MG63 (cell line): ENCODE data around the gene MXRA7. TPM values are rescaled to one million over a fixed set of nuclear protein-coding genes. Genes with fewer than 3 reads are reported as not detected.

Source experiments
- DNase-seq: peaks from one replicate; pipeline ENCODE4 v3.0.0-alpha.2; 2020
- H3K27me3 ChIP-seq: fragments of 250-450 bp; sonication (Bioruptor Pico); 2 replicates; pipeline ENCODE4 v1.5.1; 2020; ENCODE audit warnings: mild to moderate bottlenecking, moderate library complexity
- H3K36me3 ChIP-seq: fragments of 250-450 bp; sonication (Bioruptor Pico); 2 replicates; pipeline ENCODE4 v1.5.1; 2020; ENCODE audit warnings: mild to moderate bottlenecking, moderate library complexity
- H3K4me3 ChIP-seq: fragments of 250-450 bp; sonication (Bioruptor Pico); 2 replicates; pipeline ENCODE4 v1.5.1; 2020; ENCODE audit warnings: mild to moderate bottlenecking, moderate library complexity
- H3K9me3 ChIP-seq: fragments of 250-450 bp; sonication (Bioruptor Pico); 2 replicates; pipeline ENCODE4 v1.5.1; 2020; ENCODE audit warnings: mild to moderate bottlenecking, moderate library complexity
- total RNA-seq: library from RNA; depleted of rRNA; stranded (reverse); fragments of >200 nt; shearing (Covaris generic); gene quantifications from 2 replicates; pipeline ENCODE4 v1.2.3, GENCODE V29; 2014; ENCODE audit warnings: low replicate concordance; rRNA removed

Gene MXRA7
- total RNA-seq, 1 experiment from 2014 or later, result 65.4 TPM

- no peak for DNase-seq
Measured at GRCh38 chr17:76633628-76634328, 77.0 kb downstream of the MXRA7 start.

GRCh38 chr17:76631821-76632565 is 78.8 kb downstream of the MXRA7 start:
- no peak for DNase-seq
- H3K4me3 ChIP-seq, result no peak overlapping the region
- H3K36me3 ChIP-seq, result no peaks in the 10 kb centered on the region
- no peaks in the 10 kb centered on the region for H3K9me3 ChIP-seq
- no peaks in the 10 kb centered on the region for H3K27me3 ChIP-seq

More at GRCh38 chr17:76633628-76634328, 77.0 kb downstream of the MXRA7 start:
- no peaks in the 10 kb centered on the region for H3K27me3 ChIP-seq
- no peaks in the 10 kb centered on the region for H3K9me3 ChIP-seq
- no peaks in the 10 kb centered on the region for H3K36me3 ChIP-seq
- H3K4me3 ChIP-seq, result no peak overlapping the region

GRCh38 chr17:76630151-76630550 is 80.6 kb downstream of the MXRA7 start:
- DNase-seq, result no peak
- Histone ChIP-seq H3K9me3 (no peaks in the 10 kb centered on the region), H3K36me3 (no peaks in the 10 kb centered on the region), H3K4me3 (no peak overlapping the region), H3K27me3 (no peaks in the 10 kb centered on the region)

Other genes starting within 250 kb of the MXRA7 start
- gene AANAT, start 243.4 kb downstream of the MXRA7 start, total RNA-seq, result not detected in 2 replicates
- 5.9 and 20.9 TPM in 2 replicates for gene RHBDF2, start 209.5 kb downstream of the MXRA7 start, total RNA-seq
- gene CYGB, start 173.3 kb downstream of the MXRA7 start, total RNA-seq, result 7.6 and 14.0 TPM in 2 replicates
- 1.2 TPM in 1 of 2 replicates, not detected in the other for gene PRCD, start 170.9 kb downstream of the MXRA7 start, total RNA-seq
- gene ST6GALNAC2, start 125.1 kb downstream of the MXRA7 start, total RNA-seq, result 0.15 and 0.30 TPM in 2 replicates
- gene ST6GALNAC1, start 67.2 kb downstream of the MXRA7 start, total RNA-seq, result not detected in 2 replicates
- gene JMJD6, start 15.6 kb upstream of the MXRA7 start, total RNA-seq, result 28.2 and 55.1 TPM in 2 replicates
- gene METTL23, start 15.9 kb upstream of the MXRA7 start, total RNA-seq, result 44.4 and 44.9 TPM in 2 replicates
- gene SRSF2, start 26.4 kb upstream of the MXRA7 start, total RNA-seq, result 292 and 619 TPM in 2 replicates
- 23.8 and 24.9 TPM in 2 replicates for gene MFSD11, start 27.2 kb upstream of the MXRA7 start, total RNA-seq
- 2.4 and 3.3 TPM in 2 replicates for gene MGAT5B, start 157.4 kb upstream of the MXRA7 start, total RNA-seq